Naive thymus-derived CD4-positive, alpha-beta T cell (primary cell): ENCODE results near the gene ELOB. TPM values are rescaled to one million over a fixed set of nuclear protein-coding genes. Genes with fewer than 3 reads are reported as not detected.
A peak's percentile ranks its signal among the peaks of the same experiment; 100 is the strongest.

Experiments
- ATAC-seq: fragments of 150-1000 bp; cut with Tn5 transposase; 2 replicates; pipeline ENCODE4 v1.10.0; 2021; ENCODE audit warnings: mild to moderate bottlenecking, moderate library complexity
- CTCF ChIA-PET: fragments of 350-600 bp; sonication (Branson Sonifier 250); formaldehyde crosslinking; loops from one replicate; lab custom pipeline; 2021; ENCODE audit warnings: antibody characterized with exemption; lab: Charles Lee
- POLR2A ChIA-PET: fragments of 350-600 bp; sonication (Branson Sonifier 250); formaldehyde crosslinking; loops from one replicate; lab custom pipeline; 2021; ENCODE audit warnings: antibody characterized with exemption, inconsistent platforms; lab: Charles Lee
- DNase-seq, 9 donors: peaks; one replicate each; pipeline versions ENCODE4 v3.0.0 to v3.0.0-alpha.2; 2020 to 2022; ENCODE audit warnings: mixed read lengths in 1 of 9
- H3K27ac ChIP-seq: one replicate; pipeline ENCODE4 v1.7.0; 2013; ENCODE audit warnings: mild to moderate bottlenecking, low read depth, low read length, moderate library complexity
- H3K27me3 ChIP-seq, 2 donors: one replicate each; pipeline ENCODE4 v1.7.0; 2013; ENCODE audit warnings: low read length in 2 of 2, mild to moderate bottlenecking in 2 of 2, moderate library complexity in 2 of 2; ENCODE audit not compliant: control insufficient read depth in 2 of 2, insufficient read depth in 2 of 2
- H3K36me3 ChIP-seq, 3 experiments: 1 replicate in 2 of 3; 2 replicates in 1 of 3; pipeline ENCODE4 v1.7.0; 2013; ENCODE audit warnings: low read length in 3 of 3, mild to moderate bottlenecking in 3 of 3, moderate library complexity in 1 of 3; ENCODE audit not compliant: insufficient read depth in 3 of 3, control insufficient read depth in 2 of 3
- H3K4me1 ChIP-seq, 2 donors: one replicate each; pipeline ENCODE4 v1.7.0; 2013; ENCODE audit warnings: low read length in 2 of 2, mild to moderate bottlenecking in 2 of 2, moderate library complexity in 1 of 2; ENCODE audit not compliant: control insufficient read depth in 2 of 2, insufficient read depth in 2 of 2
- H3K4me3 ChIP-seq: 2 replicates; pipeline ENCODE4 v1.7.0; 2013; ENCODE audit warnings: mild to moderate bottlenecking, low read length
- H3K9me3 ChIP-seq, 3 experiments: 1 replicate in 2 of 3; 2 replicates in 1 of 3; pipeline ENCODE4 v1.7.0; 2013; ENCODE audit warnings: low read length in 3 of 3; ENCODE audit not compliant: control insufficient read depth in 2 of 3
- H3K27ac Mint-ChIP-seq, 9 donors: one replicate each; pipeline ENCODE4 v1.8.0; 2020 to 2022; ENCODE audit warnings: mixed read lengths in 9 of 9, mild to moderate bottlenecking in 8 of 9, moderate library complexity in 5 of 9, inconsistent platforms in 2 of 9
- H3K27me3 Mint-ChIP-seq, 5 donors: one replicate each; pipeline ENCODE4 v1.8.0; 2021 to 2022; ENCODE audit warnings: mixed read lengths in 5 of 5, mild to moderate bottlenecking in 1 of 5
- H3K36me3 Mint-ChIP-seq, 5 donors: one replicate each; pipeline ENCODE4 v1.8.0; 2020 to 2022; ENCODE audit warnings: mixed read lengths in 5 of 5, mild to moderate bottlenecking in 3 of 5, inconsistent platforms in 1 of 5
- H3K4me1 Mint-ChIP-seq, 7 donors: one replicate each; pipeline ENCODE4 v1.8.0; 2020 to 2022; ENCODE audit warnings: mixed read lengths in 7 of 7, mild to moderate bottlenecking in 3 of 7, inconsistent platforms in 1 of 7
- H3K4me3 Mint-ChIP-seq, 10 donors: one replicate each; pipeline ENCODE4 v1.8.0; 2020 to 2022; ENCODE audit warnings: mild to moderate bottlenecking in 10 of 10, mixed read lengths in 10 of 10, moderate library complexity in 6 of 10, inconsistent platforms in 2 of 10
- H3K9me3 Mint-ChIP-seq, 11 donors: one replicate each; pipeline ENCODE4 v1.8.0; 2020 to 2022; ENCODE audit warnings: mixed read lengths in 11 of 11, mild to moderate bottlenecking in 4 of 11, inconsistent platforms in 1 of 11, moderate library complexity in 1 of 11
- intact Hi-C, 2 donors: fragments of 100-400 bp; cut with micrococcal nuclease; formaldehyde crosslinking; loops; one replicate each; pipeline ENCODE4 v1.15.1; 2023
- polyA plus RNA-seq, 2 donors: library from polyadenylated mRNA; unstranded; fragments of 300-500 nt; fragmentation: Illumina TruSeq; gene quantifications; one replicate each; pipeline ENCODE4 v1.2.3, GENCODE V29; 2021
- total RNA-seq, 6 experiments: library from RNA in 5 of 6; stranded (reverse) in 5 of 6; gene quantifications; 1 replicate in 5 of 6; 2 replicates in 1 of 6; pipeline ENCODE4 v1.2.3 and lab custom pipeline; 2021 to 2026

Gene ELOB
- total and polyA plus RNA-seq, 7 experiments from 2014 or later = 65.3 to 252 (median 127) TPM

- ATAC-seq (no peak), DNase-seq (no peak)
- no peaks in the 10 kb centered on the region for H3K27me3 ChIP-seq
- H3K4me1 Mint-ChIP-seq = no peaks in the 10 kb centered on the region
- peaks cover 0 to 6% (median 0%) of the 10 kb centered on the region in 5 donors for H3K27me3 Mint-ChIP-seq
- H3K36me3 Mint-ChIP-seq = no peaks in the 10 kb centered on the region
- ChIA-PET CTCF (interaction anchor here (0.6 kb wide), 1 partner anchor 90 kb away, joined by 4 read pairs; the partner anchor contains the start of gene FLYWCH1), POLR2A (interaction anchor here (1.4 kb wide), 1 partner anchor 45 kb away, joined by 6 read pairs; the partner anchor contains the start of gene ELOB)
- H3K4me1 ChIP-seq = no peaks in the 10 kb centered on the region
- no peaks in the 10 kb centered on the region for H3K9me3 Mint-ChIP-seq
- intact Hi-C loops = no loop called here
- H3K27ac Mint-ChIP-seq = no peak overlapping the region
- no peak overlapping the region for H3K4me3 Mint-ChIP-seq
- no peak overlapping the region for H3K4me3 ChIP-seq
- no peaks in the 10 kb centered on the region for H3K36me3 ChIP-seq
- H3K27ac ChIP-seq = no peak overlapping the region
- H3K9me3 ChIP-seq = no peaks in the 10 kb centered on the region
Measured at GRCh38 chr16:2821487-2822157, 44.5 kb upstream of the ELOB start.

- Histone ChIP-seq H3K4me1 (no peaks in the 10 kb centered on the region), H3K4me3 (no peak overlapping the region), H3K27me3 (no peaks in the 10 kb centered on the region), H3K27ac (no peak overlapping the region), H3K9me3 (no peaks in the 10 kb centered on the region), H3K36me3 (no peaks in the 10 kb centered on the region)
- DNase-seq = no peak
- no peak for ATAC-seq
- Mint-ChIP-seq H3K27ac (no peak overlapping the region), H3K4me3 (no peak overlapping the region), H3K9me3 (no peaks in the 10 kb centered on the region), H3K4me1 (no peaks in the 10 kb centered on the region), H3K36me3 (no peaks in the 10 kb centered on the region), H3K27me3 (peaks cover 0 to 6% (median 0%) of the 10 kb centered on the region in 5 donors)
- POLR2A ChIA-PET = no interaction called here
- CTCF ChIA-PET = no interaction called here
- intact Hi-C loops = no loop called here
Measured at GRCh38 chr16:2820836-2821486, 43.9 kb upstream of the ELOB start.

- Histone ChIP-seq H3K9me3 (no peaks in the 10 kb centered on the region), H3K36me3 (no peaks in the 10 kb centered on the region), H3K4me1 (no peaks in the 10 kb centered on the region), H3K27ac (no peak overlapping the region), H3K4me3 (no peak overlapping the region), H3K27me3 (no peaks in the 10 kb centered on the region)
- Mint-ChIP-seq H3K27ac (peak overlapping the region in 1 of 9 donors; percentile 47), H3K9me3 (no peaks in the 10 kb centered on the region), H3K4me1 (no peaks in the 10 kb centered on the region), H3K4me3 (no peak overlapping the region), H3K27me3 (peaks cover 0 to 6% (median 0%) of the 10 kb centered on the region in 5 donors), H3K36me3 (no peaks in the 10 kb centered on the region)
- intact Hi-C loops = no loop called here
- ATAC-seq = no peak
- no peak for DNase-seq
- POLR2A ChIA-PET = no interaction called here
- CTCF ChIA-PET = no interaction called here
Measured at GRCh38 chr16:2819939-2820835, 43.1 kb upstream of the ELOB start.

GRCh38 chr16:2819179-2819938 lies 42.3 kb upstream of the ELOB start:
- H3K4me1 ChIP-seq = no peaks in the 10 kb centered on the region
- intact Hi-C loops = no loop called here
- H3K27ac ChIP-seq = no peak overlapping the region
- ATAC-seq (no peak), DNase-seq (no peak)
- POLR2A ChIA-PET = no interaction called here
- H3K4me3 ChIP-seq = no peak overlapping the region
- H3K36me3 Mint-ChIP-seq = no peaks in the 10 kb centered on the region
- H3K4me1 Mint-ChIP-seq = no peaks in the 10 kb centered on the region
- CTCF ChIA-PET = no interaction called here
- no peaks in the 10 kb centered on the region for H3K36me3 ChIP-seq
- H3K9me3 ChIP-seq = no peaks in the 10 kb centered on the region
- H3K27ac Mint-ChIP-seq = peak overlapping the region in 1 of 9 donors; percentile 47
- no peak overlapping the region for H3K4me3 Mint-ChIP-seq
- H3K27me3 ChIP-seq = no peaks in the 10 kb centered on the region
- peaks cover 0 to 6% (median 0%) of the 10 kb centered on the region in 5 donors for H3K27me3 Mint-ChIP-seq
- H3K9me3 Mint-ChIP-seq = no peaks in the 10 kb centered on the region

GRCh38 chr16:2818272-2818876 lies 41.3 kb upstream of the ELOB start:
- Mint-ChIP-seq H3K27me3 (peaks cover 0 to 6% (median 0%) of the 10 kb centered on the region in 5 donors), H3K9me3 (no peaks in the 10 kb centered on the region), H3K4me3 (peak overlapping the region in 3 of 10 donors; percentile 1 to 69 (median 9)), H3K36me3 (no peaks in the 10 kb centered on the region), H3K27ac (peak overlapping the region in 2 of 9 donors; percentile 47 to 51), H3K4me1 (peaks cover 0 to 1% (median 0%) of the 10 kb centered on the region in 7 donors)
- Histone ChIP-seq H3K36me3 (no peaks in the 10 kb centered on the region), H3K27ac (no peak overlapping the region), H3K4me1 (no peaks in the 10 kb centered on the region), H3K4me3 (no peak overlapping the region), H3K9me3 (no peaks in the 10 kb centered on the region), H3K27me3 (no peaks in the 10 kb centered on the region)
- ChIA-PET CTCF (no interaction called here), POLR2A (interaction anchor here (0.6 kb wide), 1 partner anchor 68 kb away, joined by 3 read pairs; no protein-coding TSS in a partner anchor)
- no peak for DNase-seq
- ATAC-seq = no peak
- intact Hi-C loops = no loop called here
